GM08714 (cell line): ENCODE results near the gene HOXA4.

Experiments
- H3K4me3 ChIP-seq: fragments of 200-500 bp; sonication (Bioruptor generic); 2 replicates; pipeline ENCODE4 v1.5.1; 2014; ENCODE audit warnings: mild to moderate bottlenecking, low read length, inconsistent platforms
- ZNF274 ChIP-seq: IDR thresholded peaks from 2 replicates; pipeline ENCODE4 v1.6.1; 2012; ENCODE audit warnings: mild to moderate bottlenecking, low read depth, low read length

The HOXA4 gene

DNA sequence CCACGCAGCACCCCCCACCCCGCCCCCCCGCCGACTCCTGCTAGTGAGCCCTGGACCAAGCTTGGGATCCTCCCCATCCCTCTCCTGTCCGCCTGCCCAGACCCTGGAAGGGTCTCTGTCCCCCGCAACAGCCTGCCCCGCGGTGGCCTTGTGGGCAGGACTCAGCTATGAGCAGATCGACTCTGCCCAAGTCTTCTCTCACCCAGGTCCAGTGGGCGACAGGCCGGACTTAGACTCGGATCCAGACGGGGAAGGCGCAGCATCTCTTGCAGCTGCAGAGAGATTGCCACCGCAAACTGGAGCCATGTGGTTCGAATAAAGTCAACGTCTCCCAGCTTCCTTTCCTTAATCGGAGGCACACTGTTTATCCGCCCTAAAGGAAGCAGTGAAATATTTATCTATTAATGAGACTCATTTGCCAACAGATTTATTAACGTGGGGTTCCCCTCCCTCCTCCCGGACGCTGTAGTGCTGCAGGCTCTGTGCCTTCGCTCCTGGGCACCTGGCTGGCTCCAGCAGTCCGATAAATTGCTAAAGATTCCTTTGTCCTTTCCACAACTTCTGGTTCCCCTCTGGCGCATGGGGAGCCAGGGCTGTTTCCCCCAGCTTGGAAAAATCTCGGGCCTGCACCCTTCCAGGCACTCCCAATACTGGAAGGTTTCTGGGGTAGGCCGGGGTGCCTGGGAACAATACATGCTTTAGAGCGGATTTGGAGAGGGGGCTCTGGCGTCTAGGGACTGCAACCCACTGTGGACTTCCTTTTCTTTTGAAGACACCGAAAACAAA lies 26.6 kb upstream of the HOXA4 start:
- no peak for TF ChIP-seq ZNF274
- no peak overlapping the region for H3K4me3 ChIP-seq

GRCh38 chr7:27156508-27156898 lies 25.9 kb upstream of the HOXA4 start, which contains the start of gene HOXA7:
Gene HOXA7, minus strand, starts transcription at chr7:27156675. Its CDS starts 130 bp downstream, at chr7:27156545.
- no peak for TF ChIP-seq ZNF274
- peak within 1 kb of the TSS; percentile 47 for H3K4me3 ChIP-seq

- peak overlapping the region; percentile 47 for H3K4me3 ChIP-seq
- no peak for TF ChIP-seq ZNF274
These were observed 25.4 kb upstream of the HOXA4 start for GRCh38 chr7:27155816-27156507.

GRCh38 chr7:27154901-27155815 lies 24.6 kb upstream of the HOXA4 start:
- H3K4me3 ChIP-seq, result no peak overlapping the region; the same call in 1 of the 2 replicates
- TF ChIP-seq ZNF274, result no peak

DNA sequence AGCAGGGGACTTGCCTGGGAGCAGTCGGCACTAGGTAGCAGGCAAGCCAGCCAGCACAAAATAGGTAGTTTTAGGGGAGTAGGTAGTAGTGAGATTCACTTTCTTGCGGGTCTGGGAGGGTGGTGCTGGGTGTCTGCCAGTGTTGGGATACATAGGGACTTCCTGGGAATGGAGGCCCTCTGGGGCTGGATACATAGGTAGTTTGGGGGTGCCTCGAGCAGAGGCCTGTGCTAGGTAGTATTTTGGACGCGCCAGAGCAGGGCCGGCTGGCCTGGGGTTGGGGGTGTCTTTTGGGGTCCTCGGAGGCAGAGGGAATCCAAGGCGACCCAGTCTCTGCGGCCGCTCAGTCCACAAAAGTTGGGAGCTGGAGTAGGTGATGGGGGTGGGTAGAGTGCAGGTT lies 23.8 kb upstream of the HOXA4 start:
- no peak overlapping the region for H3K4me3 ChIP-seq
- no peak for TF ChIP-seq ZNF274

- TF ChIP-seq ZNF274, result no peak
- H3K4me3 ChIP-seq, result no peak overlapping the region
These were observed 23.0 kb upstream of the HOXA4 start for GRCh38 chr7:27153526-27153925.

DNA sequence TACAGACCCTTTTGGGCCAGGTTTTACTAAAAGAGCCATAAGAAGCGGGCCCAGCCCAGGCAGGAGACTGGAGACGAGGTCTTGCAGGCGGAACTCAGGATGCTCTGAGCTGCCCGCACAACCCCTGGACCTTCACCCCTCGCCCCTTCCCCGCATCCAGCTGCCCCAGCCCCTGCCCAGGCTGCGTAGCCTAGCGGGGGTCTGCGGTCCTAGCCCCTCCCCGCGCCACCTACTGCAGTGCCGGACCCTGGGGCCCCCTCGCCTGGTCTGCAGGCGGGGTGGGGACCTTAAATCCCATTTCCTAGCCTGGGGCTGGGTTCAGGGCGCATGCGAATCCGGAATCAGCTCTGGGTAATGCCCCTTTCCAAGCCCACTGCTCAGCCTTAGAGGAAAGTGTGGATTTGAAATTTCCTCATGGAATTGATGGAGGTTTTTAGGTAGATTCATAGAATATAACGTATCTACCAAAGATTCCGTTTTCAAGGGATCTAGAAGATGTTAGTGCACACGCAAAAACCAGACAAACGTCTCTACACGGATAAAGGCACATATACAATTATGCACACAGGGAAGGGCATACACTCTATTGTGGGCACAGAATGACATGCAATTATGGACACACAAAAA lies 22.4 kb upstream of the HOXA4 start:
- TF ChIP-seq ZNF274, result no peak
- no peak overlapping the region for H3K4me3 ChIP-seq

DNA sequence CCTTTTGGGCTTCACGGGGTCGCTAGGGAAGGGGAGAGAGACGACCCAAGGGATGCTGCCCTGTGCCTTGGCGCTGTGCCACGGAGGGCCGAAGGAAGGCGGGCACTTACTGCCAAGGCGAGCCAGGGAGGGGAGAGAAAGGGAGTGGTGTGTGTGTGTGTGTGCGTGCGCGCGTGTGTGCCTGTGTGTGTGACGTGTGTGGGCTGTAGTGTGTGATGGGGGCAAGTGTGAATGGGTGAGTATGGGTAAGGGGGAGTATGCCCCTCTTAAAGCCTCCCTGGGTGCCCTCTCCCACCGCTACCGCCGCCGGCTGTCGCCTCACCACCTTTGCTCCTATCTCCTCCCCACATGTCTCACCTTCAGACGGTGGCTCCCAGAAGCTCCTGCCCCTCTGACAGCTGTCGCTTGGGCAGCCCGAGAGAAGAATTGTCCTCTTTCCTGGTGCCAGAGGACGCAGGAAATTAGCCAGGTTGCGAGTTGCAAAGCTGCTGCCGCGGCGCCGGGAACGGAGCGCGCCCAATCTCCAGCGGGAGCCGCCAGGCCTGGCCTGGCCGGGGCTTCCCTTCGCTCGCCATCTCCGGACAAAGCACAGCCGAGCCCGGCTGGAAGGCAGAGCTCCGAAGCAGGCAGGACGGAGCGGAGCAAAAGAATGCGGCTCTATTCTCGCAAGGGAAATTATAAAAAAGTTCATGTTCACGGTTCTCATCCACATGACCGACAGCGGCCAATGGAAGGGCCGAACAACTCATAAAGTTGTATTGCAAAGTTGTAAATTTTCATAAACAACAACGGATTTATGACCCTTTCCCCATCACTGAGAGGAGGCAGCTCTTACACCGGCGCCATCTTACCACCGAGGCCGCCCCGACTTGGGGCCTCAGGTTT lies 21.6 kb upstream of the HOXA4 start, which contains the start of gene HOXA3:
HOXA3 (minus strand) TSS at position 653 of the 885 bp plus-strand sequence. CDS start 41,943 bp downstream, outside the sequence.
- no peak for TF ChIP-seq ZNF274
- H3K4me3 ChIP-seq, result no peak within 1 kb of the TSS; the same call in 1 of the 2 replicates

DNA sequence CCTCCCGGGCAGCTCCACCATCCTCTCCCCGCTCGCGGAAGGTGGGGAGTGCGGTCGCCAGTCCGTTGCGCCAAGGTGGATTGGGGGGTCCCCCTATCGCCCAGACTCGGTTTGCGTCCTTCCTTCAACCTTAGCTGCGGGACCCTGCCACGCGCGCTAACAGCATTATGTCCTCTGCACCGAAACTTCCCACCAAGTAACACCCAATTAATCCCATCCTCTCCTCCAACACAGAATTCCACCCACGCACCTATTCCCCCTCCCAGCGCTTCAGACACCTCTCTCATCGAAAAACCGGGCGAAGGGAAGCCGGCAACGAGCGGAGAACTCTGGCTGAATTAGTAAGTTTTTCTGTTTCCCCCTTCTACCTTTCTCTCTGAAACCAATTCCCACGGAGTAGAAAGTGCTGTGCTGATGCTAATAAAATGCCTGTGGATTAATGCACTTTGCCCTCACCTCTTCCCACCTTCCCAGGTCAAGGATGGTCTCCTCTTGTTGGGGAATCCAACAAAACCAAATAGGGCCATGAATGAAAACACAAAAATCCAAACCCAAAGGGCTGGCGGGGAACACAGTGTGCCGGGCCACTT lies 20.9 kb upstream of the HOXA4 start:
- TF ChIP-seq ZNF274, result no peak
- peak overlapping the region; percentile 37; the same call in 1 of the 2 replicates for H3K4me3 ChIP-seq

GRCh38 chr7:27150568-27151340 lies 20.2 kb upstream of the HOXA4 start:
- peak overlapping the region; percentile 37 for H3K4me3 ChIP-seq
- TF ChIP-seq ZNF274, result no peak

- H3K4me3 ChIP-seq, result peak overlapping the region; percentile 8
- TF ChIP-seq ZNF274, result no peak
These were observed 19.4 kb upstream of the HOXA4 start for GRCh38 chr7:27149842-27150567.
